ENCODE results near the gene CSAD.

CSAD gene

GRCh38 chr12:53198486-53199110, 17.9 kb upstream of the CSAD start:
- TF ChIP-seq CTCF (conservative IDR thresholded peaks at IDR 0.05; ENCODE audit: low read depth, low read length), result no peak
- no peak overlapping the region for H3K4me3 ChIP-seq (ENCODE audit: low read length)
- no peak for DNase-seq (ENCODE audit: low read depth)

- H3K4me3 ChIP-seq (ENCODE audit: low read length), result no peak overlapping the region
- no peak for TF ChIP-seq CTCF (conservative IDR thresholded peaks at IDR 0.05; ENCODE audit: low read depth, low read length)
- DNase-seq (ENCODE audit: low read depth), result no peak
These were observed 16.4 kb upstream of the CSAD start for GRCh38 chr12:53197011-53197640.

- H3K4me3 ChIP-seq (ENCODE audit: low read length), result no peak overlapping the region
- no peak for DNase-seq (ENCODE audit: low read depth)
- no peak for TF ChIP-seq CTCF (conservative IDR thresholded peaks at IDR 0.05; ENCODE audit: low read depth, low read length)
These were observed 15.8 kb upstream of the CSAD start for GRCh38 chr12:53196486-53196885.

GRCh38 chr12:53195516-53196420, 15.0 kb upstream of the CSAD start:
- H3K4me3 ChIP-seq (ENCODE audit: low read length), result no peak overlapping the region
- DNase-seq (ENCODE audit: low read depth), result no peak

GRCh38 chr12:53194973-53195372, 14.2 kb upstream of the CSAD start:
- H3K4me3 ChIP-seq (ENCODE audit: low read length), result no peak overlapping the region
- DNase-seq (ENCODE audit: low read depth), result no peak
- TF ChIP-seq CTCF (conservative IDR thresholded peaks at IDR 0.05; ENCODE audit: low read depth, low read length), result no peak

More at GRCh38 chr12:53195516-53196420, 15.0 kb upstream of the CSAD start:
- TF ChIP-seq CTCF (conservative IDR thresholded peaks at IDR 0.05; ENCODE audit: low read depth, low read length), result no peak

- DNase-seq (ENCODE audit: low read depth), result no peak
- no peak for TF ChIP-seq CTCF (conservative IDR thresholded peaks at IDR 0.05; ENCODE audit: low read depth, low read length)
- no peak overlapping the region for H3K4me3 ChIP-seq (ENCODE audit: low read length)
These were observed 13.4 kb upstream of the CSAD start for GRCh38 chr12:53193985-53194716.
